HepG2 (cell line): ENCODE data around the gene ZER1. TPM values are rescaled to one million over a fixed set of nuclear protein-coding genes. Genes with fewer than 3 reads are reported as not detected.

ENCODE experiments used
- ATAC-seq: fragments of 200-7000 bp; cut with Tn5 transposase; 3 replicates; pipeline ENCODE4 v1.9.1; 2020; ENCODE audit warnings: mild to moderate bottlenecking, moderate library complexity
- BruUV-seq: library from RNA; stranded (reverse); fragments of 400-500 nt; replicated peaks from 2 replicates; lab custom pipeline; 2021; lab: Mats Ljungman, UMichigan
- CTCF ChIA-PET: fragments of 300-600 bp; formaldehyde crosslinking; extraction: SDS; loops from one replicate; lab custom pipeline; 2021; ENCODE audit warnings: low total read pairs, inconsistent platforms, low intra/inter-chr PET ratio; lab: Yijun Ruan, JAX
- POLR2A ChIA-PET: fragments of 350-600 bp; sonication (Branson Sonifier 250); formaldehyde crosslinking; loops from one replicate; lab custom pipeline; 2020; ENCODE audit warnings: antibody characterized with exemption, inconsistent platforms; lab: Yijun Ruan, JAX
- DNase-seq: peaks from one replicate; pipeline ENCODE4 v3.0.0-alpha.2; 2015; ENCODE audit warnings: low spot score
- FAIRE-seq: peaks from 3 replicates; lab custom pipeline; 2011; peaks lifted over from hg19 to GRCh38; lab: Jason Lieb, UNC
- H2AFZ ChIP-seq: one replicate; pipeline ENCODE4 v1.6.1; 2011; ENCODE audit warnings: low read length, inconsistent platforms
- H3K27ac ChIP-seq: fragments of 300-600 bp; 3 replicates; pipeline ENCODE4 v1.8.0; 2011; ENCODE audit warnings: mixed run types, mild to moderate bottlenecking, mixed read lengths, low read length, inconsistent platforms; ENCODE audit not compliant: insufficient read depth; ENCODE audit errors: extremely low read length
- H3K27me3 ChIP-seq, 2 experiments: fragments of 200-600 bp in 1 of 2; 2 replicates in 1 of 2; 3 replicates in 1 of 2; pipeline versions ENCODE4 v1.6.0 to v1.8.0; 2011; ENCODE audit warnings: low read length in 2 of 2, mild to moderate bottlenecking in 2 of 2, moderate library complexity in 2 of 2, inconsistent platforms in 1 of 2; ENCODE audit not compliant: insufficient read depth in 2 of 2, control insufficient read depth in 1 of 2
- H3K36me3 ChIP-seq, 2 experiments: fragments of 200-600 bp in 1 of 2; replicated peaks in 1 of 2; 2 replicates in 1 of 2; 3 replicates in 1 of 2; pipeline versions ENCODE4 v1.5.1 to v1.8.0; 2011; ENCODE audit warnings: low read length in 2 of 2, inconsistent platforms in 1 of 2; ENCODE audit not compliant: insufficient read depth in 2 of 2, control insufficient read depth in 1 of 2
- H3K4me1 ChIP-seq: 2 replicates; pipeline ENCODE4 v1.5.1; 2012; ENCODE audit warnings: low read length, inconsistent platforms; ENCODE audit not compliant: insufficient read depth
- H3K4me2 ChIP-seq: 2 replicates; pipeline ENCODE4 v1.6.0; 2011; ENCODE audit warnings: low read depth, low read length, inconsistent platforms
- H3K4me3 ChIP-seq, 3 experiments: fragments of 200-600 bp in 1 of 3; sonication (generic), shearing (Covaris generic) in 1 of 3; replicated peaks in 1 of 3; 2 replicates each; pipeline ENCODE4 v1.5.1; 2011 to 2016; ENCODE audit warnings: low read length in 3 of 3, inconsistent platforms in 2 of 3, low read depth in 2 of 3, mild to moderate bottlenecking in 2 of 3, control low read depth in 1 of 3, mixed read lengths in 1 of 3; ENCODE audit not compliant: insufficient read depth in 1 of 3
- H3K79me2 ChIP-seq: one replicate; pipeline ENCODE4 v1.6.1; 2011; ENCODE audit warnings: low read length, inconsistent platforms; ENCODE audit not compliant: insufficient read depth
- H3K9ac ChIP-seq: 2 replicates; pipeline ENCODE4 v1.6.0; 2011; ENCODE audit warnings: mild to moderate bottlenecking, low read depth, low read length, inconsistent platforms; ENCODE audit not compliant: insufficient read depth
- H3K9me3 ChIP-seq: 2 replicates; pipeline ENCODE4 v1.5.1; 2012; ENCODE audit warnings: mild to moderate bottlenecking, low read length
- H4K20me1 ChIP-seq: 2 replicates; pipeline ENCODE4 v1.6.0; 2011; ENCODE audit warnings: inconsistent platforms, mild to moderate bottlenecking, low read length, moderate library complexity; ENCODE audit not compliant: insufficient read depth
- BORCS8-MEF2B ChIP-seq: sonication (generic); formaldehyde crosslinking; IDR thresholded peaks from 2 replicates; pipeline ENCODE4 v1.8.0; 2022; ENCODE audit warnings: mild to moderate bottlenecking, missing genetic modification reagents
- IRX3 ChIP-seq: sonication (generic); formaldehyde crosslinking; IDR thresholded peaks from 2 replicates; pipeline ENCODE4 v1.8.1; 2023; ENCODE audit warnings: mild to moderate bottlenecking, low read depth, missing genetic modification reagents, borderline replicate concordance
- U2AF2 ChIP-seq: fragments of 200-400 bp; formaldehyde crosslinking; IDR thresholded peaks from 2 replicates; pipeline ENCODE4 v1.6.1; 2017; ENCODE audit warnings: low read depth, mild to moderate bottlenecking, low read length
- ZNF83 ChIP-seq: sonication (generic); formaldehyde crosslinking; IDR thresholded peaks from 2 replicates; pipeline ENCODE4 v1.4.0; 2020; ENCODE audit warnings: missing genetic modification reagents, mild to moderate bottlenecking, borderline replicate concordance
- WGBS: methylation state at CpG from one replicate; pipeline ENCODE4 v1.1.6; 2017; ENCODE audit warnings: low lambda C conversion rate; 5-methylcytosine and 5-hydroxymethylcytosine counted together
- in situ Hi-C: cut with HindIII; loops from 2 replicates; pipeline ENCODE4 v1.10.0; 2017; ENCODE audit warnings: low pct_unique_long_range_greater_than_20kb; ENCODE audit not compliant: extremely low pct_ligation_motif_present
- intact Hi-C: fragments of 100-400 bp; cut with micrococcal nuclease; formaldehyde crosslinking; loops from one replicate; pipeline ENCODE4 v1.10.0; 2022; ENCODE audit not compliant: unreplicated experiment
- polyA plus RNA-seq, 8 experiments: library from polyadenylated mRNA; depleted of rRNA in 3 of 8; stranded (reverse) in 7 of 8; unstranded in 1 of 8; fragments of >200 nt; fragmentation: Illumina TruSeq in 4 of 8; extraction: Trizol in 4 of 8; gene quantifications; 2 replicates each; pipeline versions ENCODE4 v1.2.1 to v1.2.3, GENCODE V29; 2011 to 2016; ENCODE audit warnings: low read depth in 4 of 8, missing spikeins in 1 of 8, mixed read lengths in 1 of 8; ENCODE audit not compliant: insufficient read depth in 1 of 8
- total RNA-seq, 5 experiments: library from RNA; depleted of rRNA; stranded (reverse); fragments of >200 nt; fragmentation: Illumina TruSeq; extraction: Trizol; gene quantifications; 2 replicates each; pipeline ENCODE4 v1.2.3, GENCODE V29; 2016; ENCODE audit warnings: low read depth in 1 of 5
- TF ChIP-seq, protein P1 (sequence below): sonication (generic); formaldehyde crosslinking; IDR thresholded peaks from 2 replicates; pipeline ENCODE4 v1.5.1; 2020; ENCODE audit warnings: missing genetic modification reagents, mild to moderate bottlenecking, borderline replicate concordance
- TF ChIP-seq, protein P2 (sequence below): sonication (generic); formaldehyde crosslinking; IDR thresholded peaks from 2 replicates; pipeline ENCODE4 v1.5.0; 2020; ENCODE audit warnings: mild to moderate bottlenecking, missing genetic modification reagents, moderate library complexity
- TF ChIP-seq, protein P3 (sequence below): sonication (generic); formaldehyde crosslinking; conservative IDR thresholded peaks from 2 replicates; pipeline ENCODE4 v1.8.0; 2022; ENCODE audit warnings: mild to moderate bottlenecking, moderate library complexity, missing genetic modification reagents
- TF ChIP-seq, protein P4 (sequence below): sonication (generic); formaldehyde crosslinking; conservative IDR thresholded peaks from 2 replicates; pipeline ENCODE4 v1.8.1; 2023; ENCODE audit warnings: missing genetic modification reagents
- TF ChIP-seq, protein P5 (sequence below): sonication (generic); formaldehyde crosslinking; IDR thresholded peaks from 2 replicates; pipeline ENCODE4 v1.8.0; 2022; ENCODE audit warnings: low read depth, missing genetic modification reagents
- TF ChIP-seq, protein P6 (sequence below): sonication (generic); formaldehyde crosslinking; IDR thresholded peaks from 2 replicates; pipeline ENCODE4 v1.5.0; 2020; ENCODE audit warnings: missing genetic modification reagents

ZER1 gene
- total and polyA plus RNA-seq, 2 of the 13 experiments (the other 11 are each of a cell fraction or from before 2014, with no cell fraction given): 7.7 to 40.0 TPM

- peaks cover 10% of the 10 kb centered on the region for H3K4me1 ChIP-seq
- ChIA-PET POLR2A (no interaction called here), CTCF (no interaction called here)
- no peaks in the 10 kb centered on the region for H4K20me1 ChIP-seq
- no peak for ATAC-seq
- H3K27me3 ChIP-seq: no peaks in the 10 kb centered on the region
- DNase-seq: no peak
- H3K36me3 ChIP-seq: peaks cover 7 to 19% of the 10 kb centered on the region in 2 experiments; a peak in 3 of 5 replicates
- WGBS: 95% methylated on average over 24 of the region's 24 CpGs
- H3K9me3 ChIP-seq: no peaks in the 10 kb centered on the region
- TF ChIP-seq, protein P1, sequence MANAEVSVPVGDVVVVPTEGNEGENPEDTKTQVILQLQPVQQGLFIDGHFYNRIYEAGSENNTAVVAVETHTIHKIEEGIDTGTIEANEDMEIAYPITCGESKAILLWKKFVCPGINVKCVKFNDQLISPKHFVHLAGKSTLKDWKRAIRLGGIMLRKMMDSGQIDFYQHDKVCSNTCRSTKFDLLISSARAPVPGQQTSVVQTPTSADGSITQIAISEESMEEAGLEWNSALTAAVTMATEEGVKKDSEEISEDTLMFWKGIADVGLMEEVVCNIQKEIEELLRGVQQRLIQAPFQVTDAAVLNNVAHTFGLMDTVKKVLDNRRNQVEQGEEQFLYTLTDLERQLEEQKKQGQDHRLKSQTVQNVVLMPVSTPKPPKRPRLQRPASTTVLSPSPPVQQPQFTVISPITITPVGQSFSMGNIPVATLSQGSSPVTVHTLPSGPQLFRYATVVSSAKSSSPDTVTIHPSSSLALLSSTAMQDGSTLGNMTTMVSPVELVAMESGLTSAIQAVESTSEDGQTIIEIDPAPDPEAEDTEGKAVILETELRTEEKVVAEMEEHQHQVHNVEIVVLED (CRISPR knock-in tag): no peak
- TF ChIP-seq ZNF83: no peak
- no peak for TF ChIP-seq BORCS8-MEF2B (CRISPR knock-in tag)
- TF ChIP-seq, protein P2, sequence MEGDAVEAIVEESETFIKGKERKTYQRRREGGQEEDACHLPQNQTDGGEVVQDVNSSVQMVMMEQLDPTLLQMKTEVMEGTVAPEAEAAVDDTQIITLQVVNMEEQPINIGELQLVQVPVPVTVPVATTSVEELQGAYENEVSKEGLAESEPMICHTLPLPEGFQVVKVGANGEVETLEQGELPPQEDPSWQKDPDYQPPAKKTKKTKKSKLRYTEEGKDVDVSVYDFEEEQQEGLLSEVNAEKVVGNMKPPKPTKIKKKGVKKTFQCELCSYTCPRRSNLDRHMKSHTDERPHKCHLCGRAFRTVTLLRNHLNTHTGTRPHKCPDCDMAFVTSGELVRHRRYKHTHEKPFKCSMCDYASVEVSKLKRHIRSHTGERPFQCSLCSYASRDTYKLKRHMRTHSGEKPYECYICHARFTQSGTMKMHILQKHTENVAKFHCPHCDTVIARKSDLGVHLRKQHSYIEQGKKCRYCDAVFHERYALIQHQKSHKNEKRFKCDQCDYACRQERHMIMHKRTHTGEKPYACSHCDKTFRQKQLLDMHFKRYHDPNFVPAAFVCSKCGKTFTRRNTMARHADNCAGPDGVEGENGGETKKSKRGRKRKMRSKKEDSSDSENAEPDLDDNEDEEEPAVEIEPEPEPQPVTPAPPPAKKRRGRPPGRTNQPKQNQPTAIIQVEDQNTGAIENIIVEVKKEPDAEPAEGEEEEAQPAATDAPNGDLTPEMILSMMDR (CRISPR knock-in tag): no peak
- TF ChIP-seq, protein P3, sequence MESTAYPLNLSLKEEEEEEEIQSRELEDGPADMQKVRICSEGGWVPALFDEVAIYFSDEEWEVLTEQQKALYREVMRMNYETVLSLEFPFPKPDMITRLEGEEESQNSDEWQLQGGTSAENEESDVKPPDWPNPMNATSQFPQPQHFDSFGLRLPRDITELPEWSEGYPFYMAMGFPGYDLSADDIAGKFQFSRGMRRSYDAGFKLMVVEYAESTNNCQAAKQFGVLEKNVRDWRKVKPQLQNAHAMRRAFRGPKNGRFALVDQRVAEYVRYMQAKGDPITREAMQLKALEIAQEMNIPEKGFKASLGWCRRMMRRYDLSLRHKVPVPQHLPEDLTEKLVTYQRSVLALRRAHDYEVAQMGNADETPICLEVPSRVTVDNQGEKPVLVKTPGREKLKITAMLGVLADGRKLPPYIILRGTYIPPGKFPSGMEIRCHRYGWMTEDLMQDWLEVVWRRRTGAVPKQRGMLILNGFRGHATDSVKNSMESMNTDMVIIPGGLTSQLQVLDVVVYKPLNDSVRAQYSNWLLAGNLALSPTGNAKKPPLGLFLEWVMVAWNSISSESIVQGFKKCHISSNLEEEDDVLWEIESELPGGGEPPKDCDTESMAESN (CRISPR knock-in tag): no peak
- TF ChIP-seq, protein P4, sequence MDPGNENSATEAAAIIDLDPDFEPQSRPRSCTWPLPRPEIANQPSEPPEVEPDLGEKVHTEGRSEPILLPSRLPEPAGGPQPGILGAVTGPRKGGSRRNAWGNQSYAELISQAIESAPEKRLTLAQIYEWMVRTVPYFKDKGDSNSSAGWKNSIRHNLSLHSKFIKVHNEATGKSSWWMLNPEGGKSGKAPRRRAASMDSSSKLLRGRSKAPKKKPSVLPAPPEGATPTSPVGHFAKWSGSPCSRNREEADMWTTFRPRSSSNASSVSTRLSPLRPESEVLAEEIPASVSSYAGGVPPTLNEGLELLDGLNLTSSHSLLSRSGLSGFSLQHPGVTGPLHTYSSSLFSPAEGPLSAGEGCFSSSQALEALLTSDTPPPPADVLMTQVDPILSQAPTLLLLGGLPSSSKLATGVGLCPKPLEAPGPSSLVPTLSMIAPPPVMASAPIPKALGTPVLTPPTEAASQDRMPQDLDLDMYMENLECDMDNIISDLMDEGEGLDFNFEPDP (CRISPR knock-in tag): no peak
- TF ChIP-seq, protein P5, sequence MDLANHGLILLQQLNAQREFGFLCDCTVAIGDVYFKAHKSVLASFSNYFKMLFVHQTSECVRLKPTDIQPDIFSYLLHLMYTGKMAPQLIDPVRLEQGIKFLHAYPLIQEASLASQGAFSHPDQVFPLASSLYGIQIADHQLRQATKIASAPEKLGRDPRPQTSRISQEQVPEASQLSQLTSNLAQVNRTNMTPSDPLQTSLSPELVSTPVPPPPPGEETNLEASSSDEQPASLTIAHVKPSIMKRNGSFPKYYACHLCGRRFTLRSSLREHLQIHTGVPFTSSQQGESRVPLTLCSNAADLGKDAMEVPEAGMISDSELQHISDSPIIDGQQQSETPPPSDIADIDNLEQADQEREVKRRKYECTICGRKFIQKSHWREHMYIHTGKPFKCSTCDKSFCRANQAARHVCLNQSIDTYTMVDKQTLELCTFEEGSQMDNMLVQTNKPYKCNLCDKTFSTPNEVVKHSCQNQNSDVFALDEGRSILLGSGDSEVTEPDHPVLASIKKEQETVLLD: no peak
- TF ChIP-seq IRX3 (CRISPR knock-in tag): no peak
- no peak for TF ChIP-seq U2AF2
- TF ChIP-seq, protein P6, sequence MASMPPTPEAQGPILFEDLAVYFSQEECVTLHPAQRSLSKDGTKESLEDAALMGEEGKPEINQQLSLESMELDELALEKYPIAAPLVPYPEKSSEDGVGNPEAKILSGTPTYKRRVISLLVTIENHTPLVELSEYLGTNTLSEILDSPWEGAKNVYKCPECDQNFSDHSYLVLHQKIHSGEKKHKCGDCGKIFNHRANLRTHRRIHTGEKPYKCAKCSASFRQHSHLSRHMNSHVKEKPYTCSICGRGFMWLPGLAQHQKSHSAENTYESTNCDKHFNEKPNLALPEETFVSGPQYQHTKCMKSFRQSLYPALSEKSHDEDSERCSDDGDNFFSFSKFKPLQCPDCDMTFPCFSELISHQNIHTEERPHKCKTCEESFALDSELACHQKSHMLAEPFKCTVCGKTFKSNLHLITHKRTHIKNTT (CRISPR knock-in tag): no peak
- no peak for FAIRE-seq
- H3K27ac ChIP-seq: no peak overlapping the region
- in situ Hi-C loops: no loop called here
- H3K79me2 ChIP-seq: no peaks in the 10 kb centered on the region
- intact Hi-C loops: no loop called here
- H3K9ac ChIP-seq: no peak overlapping the region
- H2AFZ ChIP-seq: no peak overlapping the region
- H3K4me2 ChIP-seq: no peak overlapping the region
- no TSS peak for BruUV-seq
- no peak overlapping the region for H3K4me3 ChIP-seq
Measured at GRCh38 chr9:128714586-128715435, 56.9 kb downstream of the ZER1 start.
